ENCODE results near the gene TOPORS. TPM values are rescaled to one million over a fixed set of nuclear protein-coding genes. Genes with fewer than 3 reads are reported as not detected.

The TOPORS gene
- 32.8 and 33.9 TPM in 2 replicates for total RNA-seq

DNA sequence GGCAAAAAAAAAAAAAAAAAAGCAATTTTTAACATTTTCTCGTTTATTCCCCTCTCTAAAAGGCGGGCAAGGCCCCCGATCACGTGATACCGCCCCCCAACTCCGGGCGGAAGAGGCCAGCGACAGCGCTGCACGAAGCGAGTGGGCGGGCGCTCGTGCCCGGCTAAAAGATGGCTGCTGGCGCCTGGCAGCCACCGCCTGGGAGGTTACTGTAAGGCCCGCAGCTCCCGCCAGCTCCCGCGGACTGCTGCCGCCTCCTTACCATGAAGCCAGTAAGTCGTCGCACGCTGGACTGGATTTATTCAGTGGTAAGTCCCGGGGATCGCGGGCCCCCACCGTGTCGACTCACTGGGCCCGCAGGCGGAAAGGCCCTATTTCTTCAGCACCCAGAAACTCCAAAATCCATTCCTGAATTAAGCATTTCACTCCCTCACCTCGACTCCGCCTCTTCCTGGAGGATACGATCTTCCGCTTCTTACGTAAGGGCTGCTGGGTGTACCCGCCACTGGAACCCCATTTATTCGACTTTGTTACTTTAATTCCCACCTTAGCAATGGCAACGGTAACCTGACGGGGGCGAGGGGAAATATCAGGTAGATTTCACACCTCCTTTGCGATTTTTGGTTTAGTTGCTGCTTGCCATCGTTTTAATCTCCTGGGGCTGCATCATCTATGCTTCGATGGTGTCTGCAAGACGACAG is at the start of gene TOPORS, which contains the start of gene SMIM27:
TSS of gene TOPORS (minus strand) at position 415 of the 701 bp plus-strand sequence. CDS start at position 265, 150 bp downstream.
TSS of gene SMIM27 (plus strand) at position 156 of the 701 bp plus-strand sequence. CDS start at position 264, 108 bp downstream.

DNA sequence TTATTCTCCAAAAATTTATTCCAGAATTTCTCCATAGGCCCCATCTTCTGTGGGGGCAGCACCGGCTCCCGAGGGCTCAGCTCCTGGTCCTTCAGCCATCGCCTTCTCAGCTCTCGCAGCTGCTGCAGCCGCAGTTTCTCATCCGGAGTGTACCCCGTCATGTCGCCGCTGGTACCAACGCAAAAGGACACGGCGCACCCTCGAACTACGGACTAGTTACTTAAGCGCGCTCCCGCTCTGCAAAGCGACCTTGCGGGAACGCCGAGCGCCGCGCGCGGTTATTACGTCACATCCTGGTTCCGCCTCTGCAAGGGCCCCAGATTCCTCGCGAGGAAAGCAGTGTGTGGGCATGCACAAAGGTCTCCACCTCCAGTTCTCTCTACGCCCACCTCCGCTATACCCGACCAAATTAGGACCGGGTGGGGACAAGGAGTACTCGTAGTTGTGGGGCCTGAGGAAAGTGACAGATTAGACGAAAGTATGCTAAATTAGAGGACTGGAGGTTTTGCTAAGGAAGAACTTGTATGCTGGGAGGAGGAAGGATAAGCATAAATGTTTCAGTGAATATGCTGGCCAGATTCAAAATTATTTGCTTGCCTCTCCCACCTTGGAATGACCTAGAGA is 20.6 kb upstream of the TOPORS start, which contains the start of gene NDUFB6:
TSS of gene NDUFB6 (minus strand) at position 260 of the 624 bp plus-strand sequence. CDS start at position 161, 99 bp downstream.

DNA sequence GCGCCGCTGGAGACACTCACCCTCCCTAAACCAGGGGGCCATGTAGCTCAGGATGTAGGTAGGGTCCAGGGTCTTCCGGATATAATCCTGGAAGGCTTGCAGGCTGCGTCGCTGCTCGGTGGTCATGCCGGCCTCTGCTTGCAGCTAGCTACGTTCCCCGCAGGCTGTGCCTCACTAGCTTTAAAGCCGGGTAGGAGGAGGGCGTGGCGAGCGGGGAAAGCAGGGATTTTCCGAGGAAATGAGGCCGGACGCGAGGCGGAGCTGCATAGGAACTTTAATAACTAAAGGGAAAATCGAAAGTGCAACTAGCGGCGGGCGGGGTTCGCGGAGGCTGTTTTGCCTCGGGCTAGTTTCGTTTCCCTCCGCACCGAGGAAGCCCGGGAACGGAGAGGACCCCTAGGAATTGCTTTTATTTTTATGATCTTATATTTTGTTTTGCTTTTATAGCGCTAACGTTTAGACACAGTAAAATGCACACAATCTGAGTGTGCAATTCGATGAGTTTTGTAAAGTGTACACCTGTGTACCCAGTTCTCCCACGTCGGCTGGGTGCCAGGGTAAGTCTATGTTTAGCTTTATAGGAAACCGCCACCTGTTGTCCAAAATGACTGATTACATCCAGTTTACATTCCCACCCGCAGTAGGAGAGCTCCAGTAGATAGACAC is 26.2 kb downstream of the TOPORS start, which contains the start of gene RIGI:
TSS of gene RIGI (minus strand) at position 156 of the 666 bp plus-strand sequence. CDS start at position 126, 30 bp downstream.

Other genes starting within 250 kb of the TOPORS start
- 121 and 127 TPM in 2 replicates for gene ACO1, start 167.9 kb downstream of the TOPORS start, total RNA-seq
- gene RIGI, start 26.4 kb downstream of the TOPORS start, total RNA-seq = 7.1 and 12.1 TPM in 2 replicates
- gene SMIM27, start 259 bp downstream of the TOPORS start, total RNA-seq = 1.5 and 2.7 TPM in 2 replicates
- gene NDUFB6, start 20.6 kb upstream of the TOPORS start, total RNA-seq = 32.0 and 44.2 TPM in 2 replicates
- gene TAF1L, start 83.1 kb upstream of the TOPORS start, total RNA-seq = not detected in 2 replicates
- not detected in 2 replicates for gene TMEM215, start 231.0 kb upstream of the TOPORS start, total RNA-seq

Data from smooth muscle cell of the umbilical artery (primary cell).